Testis (tissue), 2 donors: ENCODE data around the gene PPM1K.
A peak's percentile ranks its signal among the peaks of the same experiment; 100 is the strongest.

ENCODE experiments used
- CTCF ChIP-seq, 3 experiments: fragments of 450-650 bp in 2 of 3; fragments of 200-600 bp in 1 of 3; sonication (generic) in 1 of 3; IDR thresholded peaks; one replicate each; pipeline ENCODE4 v1.5.1; 2016 to 2019; ENCODE audit warnings: antibody characterized with exemption in 3 of 3, mild to moderate bottlenecking in 2 of 3, moderate library complexity in 1 of 3
- POLR2A ChIP-seq: fragments of 450-650 bp; IDR thresholded peaks from one replicate; pipeline ENCODE4 v1.6.1; 2017; ENCODE audit warnings: antibody characterized with exemption, mild to moderate bottlenecking, moderate library complexity

- TF ChIP-seq CTCF (IDR thresholded peaks at IDR 0.05) (peak in 1 of 3 experiments; percentile 18), POLR2A (peak; percentile 44)
Measured at GRCh38 chr4:88284439-88285234, at the start of gene PPM1K.
